H1 (cell line): ENCODE results near the gene NOL3. TPM values are rescaled to one million over a fixed set of nuclear protein-coding genes. Genes with fewer than 3 reads are reported as not detected.

Experiments used
- CHD7 ChIP-seq: fragments of 300-600 bp; sonication (generic); IDR thresholded peaks from 2 replicates; pipeline ENCODE4 v1.7.1; 2012; ENCODE audit warnings: low read length, moderate library complexity, mild to moderate bottlenecking, inconsistent platforms; ENCODE audit not compliant: insufficient replicate concordance
- E2F6 ChIP-seq: IDR thresholded peaks from 2 replicates; pipeline ENCODE4 v1.6.1; 2012; ENCODE audit warnings: inconsistent platforms
- GABPA ChIP-seq: IDR thresholded peaks from 2 replicates; pipeline ENCODE4 v1.6.1; 2011; ENCODE audit warnings: mild to moderate bottlenecking, low read length, moderate library complexity, borderline replicate concordance; ENCODE audit not compliant: insufficient read depth
- MAX ChIP-seq: IDR thresholded peaks from 2 replicates; pipeline ENCODE4 v1.6.1; 2012; ENCODE audit warnings: inconsistent platforms
- RNF2 ChIP-seq: fragments of 200-900, 300-1000 bp; sonication (generic); IDR thresholded peaks from 2 replicates; pipeline ENCODE4 v1.7.1; 2016; ENCODE audit warnings: borderline replicate concordance, low read depth, mild to moderate bottlenecking, antibody characterized with exemption, low read length; ENCODE audit not compliant: poor library complexity, severe bottlenecking; ENCODE audit errors: missing control alignments
- SP1 ChIP-seq: IDR thresholded peaks from 2 replicates; pipeline ENCODE4 v1.6.1; 2011; ENCODE audit warnings: low read depth, low read length
- SUZ12 ChIP-seq: fragments of 200-600 bp; sonication (generic); IDR thresholded peaks from 2 replicates; pipeline ENCODE4 v1.6.1; 2012; ENCODE audit warnings: mild to moderate bottlenecking, inconsistent platforms, low read length, moderate library complexity, mixed read lengths
- TBP ChIP-seq: IDR thresholded peaks from 2 replicates; pipeline ENCODE4 v1.6.1; 2011; ENCODE audit warnings: low read depth, low read length, improper control_type of control experiment
- TEAD4 ChIP-seq: IDR thresholded peaks from 2 replicates; pipeline ENCODE4 v1.6.1; 2012; ENCODE audit warnings: low read depth, low read length, inconsistent platforms, mixed read lengths
- polyA plus RNA-seq, 7 experiments: library from polyadenylated mRNA; depleted of rRNA in 3 of 7; stranded (reverse) in 5 of 7; unstranded in 2 of 7; fragments of >200 nt in 5 of 7; fragments of 200-250 nt in 2 of 7; gene quantifications; 1 replicate in 5 of 7; 2 replicates in 1 of 7; 4 replicates in 1 of 7; pipeline versions ENCODE4 v1.2.1 to v1.2.3, GENCODE V29; 2011 to 2013; ENCODE audit warnings: missing spikeins in 2 of 7, mixed read lengths in 2 of 7
- total RNA-seq: library from RNA; stranded (reverse); fragmentation: NEBNext Ultra II Directional; extraction: Animal tissue kit (Norgen Biotek cat#: 25700); gene quantifications from 2 replicates; pipeline ENCODE4 v1.2.1, GENCODE V29; 2021

The NOL3 gene
- total and polyA plus RNA-seq, 2 of the 8 experiments (the other 6 are each of a cell fraction or from before 2014, with no cell fraction given), result 2.2 to 4.6 TPM

GRCh38 chr16:67184995-67185650 is 14.8 kb downstream of the NOL3 start (continued):
- TF ChIP-seq CHD7 (no peak), MAX (peak; percentile 95), SUZ12 (peak; percentile 59), SP1 (0 out of 2 replicates have a peak, but pooled peaks have one; percentile 48), TBP (peak; percentile 61; the same call in 1 of the 2 replicates), TEAD4 (no peak), E2F6 (no peak), RNF2 (peak; percentile 42), GABPA (peak; percentile 77; the same call in 1 of the 2 replicates)
